ENCODE results near the gene BCAR1.

BCAR1 gene

GRCh38 chr16:75193730-75194444, 57.5 kb downstream of the BCAR1 start:
- no peak overlapping the region for H3K27ac ChIP-seq
- no peak overlapping the region for H3K9ac ChIP-seq
- H3K27me3 ChIP-seq (ENCODE audit: insufficient read depth, low read depth): no peaks in the 10 kb centered on the region
- H3K4me1 ChIP-seq (ENCODE audit: low read depth, poor library complexity, severe bottlenecking): no peaks in the 10 kb centered on the region
- no peak overlapping the region for H3K4me2 ChIP-seq
- H4K20me1 ChIP-seq (ENCODE audit: insufficient read depth): no peaks in the 10 kb centered on the region
- no peaks in the 10 kb centered on the region for H3K36me3 ChIP-seq (ENCODE audit: insufficient read depth)
- H2AFZ ChIP-seq (ENCODE audit: low read depth): no peak overlapping the region
- H3K4me3 ChIP-seq (IDR thresholded peaks at IDR 0.05; ENCODE audit: insufficient read depth, low read depth, low read length): no peak overlapping the region
- no peaks in the 10 kb centered on the region for H3K79me2 ChIP-seq (ENCODE audit: insufficient read depth, low read depth)
- TF ChIP-seq CTCF (conservative IDR thresholded peaks at IDR 0.05; ENCODE audit: low read depth, low read length): no peak

GRCh38 chr16:75193265-75193650, 58.2 kb downstream of the BCAR1 start:
- H3K4me2 ChIP-seq: no peak overlapping the region
- H3K27me3 ChIP-seq (ENCODE audit: insufficient read depth, low read depth): no peaks in the 10 kb centered on the region
- no peaks in the 10 kb centered on the region for H3K36me3 ChIP-seq (ENCODE audit: insufficient read depth)
- H2AFZ ChIP-seq (ENCODE audit: low read depth): no peak overlapping the region
- no peak for TF ChIP-seq CTCF (conservative IDR thresholded peaks at IDR 0.05; ENCODE audit: low read depth, low read length)
- H3K79me2 ChIP-seq (ENCODE audit: insufficient read depth, low read depth): no peaks in the 10 kb centered on the region
- H3K4me3 ChIP-seq (IDR thresholded peaks at IDR 0.05; ENCODE audit: insufficient read depth, low read depth, low read length): no peak overlapping the region
- H3K27ac ChIP-seq: no peak overlapping the region
- H4K20me1 ChIP-seq (ENCODE audit: insufficient read depth): no peaks in the 10 kb centered on the region
- H3K4me1 ChIP-seq (ENCODE audit: low read depth, poor library complexity, severe bottlenecking): no peaks in the 10 kb centered on the region
- no peak overlapping the region for H3K9ac ChIP-seq

- no peaks in the 10 kb centered on the region for H3K36me3 ChIP-seq (ENCODE audit: insufficient read depth)
- no peaks in the 10 kb centered on the region for H4K20me1 ChIP-seq (ENCODE audit: insufficient read depth)
- H3K4me2 ChIP-seq: no peak overlapping the region
- H3K9ac ChIP-seq: no peak overlapping the region
- no peaks in the 10 kb centered on the region for H3K4me1 ChIP-seq (ENCODE audit: low read depth, poor library complexity, severe bottlenecking)
- no peaks in the 10 kb centered on the region for H3K79me2 ChIP-seq (ENCODE audit: insufficient read depth, low read depth)
- no peak overlapping the region for H3K27ac ChIP-seq
- H3K4me3 ChIP-seq (IDR thresholded peaks at IDR 0.05; ENCODE audit: insufficient read depth, low read depth, low read length): no peak overlapping the region
- no peaks in the 10 kb centered on the region for H3K27me3 ChIP-seq (ENCODE audit: insufficient read depth, low read depth)
- H2AFZ ChIP-seq (ENCODE audit: low read depth): no peak overlapping the region
- TF ChIP-seq CTCF (conservative IDR thresholded peaks at IDR 0.05; ENCODE audit: low read depth, low read length): no peak
These were observed 58.7 kb downstream of the BCAR1 start for GRCh38 chr16:75192606-75193264.

DNA sequence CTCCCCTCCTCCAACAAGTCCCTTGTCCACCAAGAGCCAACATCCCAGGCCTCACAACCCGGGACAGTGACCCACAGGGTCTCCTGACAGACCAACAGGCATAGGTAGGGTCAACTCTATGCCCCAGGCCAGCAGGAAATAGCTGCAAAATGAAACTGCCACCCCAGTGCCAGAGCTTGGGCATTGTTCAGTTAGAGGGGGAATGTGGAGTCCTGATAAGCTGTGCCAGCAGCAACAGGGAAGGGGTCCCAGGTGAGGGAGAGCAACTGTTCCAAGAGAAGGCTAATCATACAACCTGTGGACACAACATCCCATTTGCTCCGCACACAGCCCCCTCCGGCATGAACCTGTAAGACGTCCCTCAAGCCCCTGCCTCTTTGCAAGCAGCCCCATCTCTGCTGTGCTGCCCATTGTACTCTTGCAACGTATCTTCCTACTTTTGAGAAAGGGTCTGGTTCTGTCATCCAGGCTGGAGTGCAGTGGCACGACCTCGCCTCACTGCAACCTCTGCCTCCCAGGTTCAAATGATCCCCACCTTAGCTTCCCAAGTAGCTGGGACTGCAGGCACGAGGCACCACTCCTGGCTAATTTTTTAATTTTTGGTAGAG, 61.7 kb downstream of the BCAR1 start:
- H3K4me1 ChIP-seq (ENCODE audit: low read depth, poor library complexity, severe bottlenecking): no peaks in the 10 kb centered on the region
- H3K4me3 ChIP-seq (IDR thresholded peaks at IDR 0.05; ENCODE audit: insufficient read depth, low read depth, low read length): no peak overlapping the region
- no peaks in the 10 kb centered on the region for H3K27me3 ChIP-seq (ENCODE audit: insufficient read depth, low read depth)
- H2AFZ ChIP-seq (ENCODE audit: low read depth): no peak overlapping the region
- H4K20me1 ChIP-seq (ENCODE audit: insufficient read depth): no peaks in the 10 kb centered on the region
- no peak overlapping the region for H3K4me2 ChIP-seq
- no peaks in the 10 kb centered on the region for H3K36me3 ChIP-seq (ENCODE audit: insufficient read depth)
- H3K9ac ChIP-seq: no peak overlapping the region
- TF ChIP-seq CTCF (conservative IDR thresholded peaks at IDR 0.05; ENCODE audit: low read depth, low read length): no peak
- H3K27ac ChIP-seq: no peak overlapping the region
- no peaks in the 10 kb centered on the region for H3K79me2 ChIP-seq (ENCODE audit: insufficient read depth, low read depth)

Measured in KMS-11 (cell line).